A673 (cell line): Measurements from ENCODE around the gene PALLD.

ENCODE experiments used
- CTCF ChIP-seq: fragments of 300-800, 200-600 bp; sonication (generic); conservative IDR thresholded peaks from 2 replicates; pipeline ENCODE4 v1.5.1; 2017; ENCODE audit warnings: low read depth, mild to moderate bottlenecking, antibody characterized with exemption, low read length, moderate library complexity, mixed read lengths
- EZH2 ChIP-seq: fragments of 200-600 bp; sonication (generic); IDR thresholded peaks from 2 replicates; pipeline ENCODE4 v1.6.1; 2017; ENCODE audit warnings: borderline replicate concordance, low read depth, mild to moderate bottlenecking, mixed read lengths, antibody characterized with exemption, low read length; ENCODE audit not compliant: poor library complexity, severe bottlenecking

- TF ChIP-seq CTCF (no peak), EZH2 (no peak)
These were observed 363.2 kb downstream of the PALLD start for GRCh38 chr4:168859888-168860694.
